Breast epithelium (tissue), 4 donors: Measurements from ENCODE around the gene PCYT2. TPM values are rescaled to one million over a fixed set of nuclear protein-coding genes. Genes with fewer than 3 reads are reported as not detected.

Experiments used
- DNase-seq, 2 donors: peaks; one replicate each; pipeline ENCODE4 v3.0.0-alpha.2; 2019; ENCODE audit warnings: low spot score in 2 of 2
- H3K27ac ChIP-seq, 2 donors: fragments of 200-600 bp; sonication (generic) in 1 of 2; one replicate each; pipeline ENCODE4 v1.5.1; 2016 to 2019; ENCODE audit warnings: mild to moderate bottlenecking in 1 of 2
- H3K27me3 ChIP-seq, 2 donors: fragments of 200-600 bp; sonication (generic) in 1 of 2; one replicate each; pipeline versions ENCODE4 v1.5.1 to v1.6.0; 2017 to 2019; ENCODE audit warnings: control low read depth in 1 of 2, mild to moderate bottlenecking in 1 of 2
- H3K36me3 ChIP-seq: fragments of 200-600 bp; one replicate; pipeline ENCODE4 v1.5.1; 2019
- H3K4me1 ChIP-seq, 2 donors: fragments of 200-600 bp; sonication (generic); one replicate each; pipeline ENCODE4 v1.5.1; 2016 to 2019; ENCODE audit warnings: control low read depth in 1 of 2
- H3K4me3 ChIP-seq, 3 donors: fragments of 200-600 bp; sonication (generic); 1 replicate in 2 of 3; 2 replicates in 1 of 3; pipeline ENCODE4 v1.5.1; 2016 to 2019; ENCODE audit warnings: mild to moderate bottlenecking in 3 of 3, moderate library complexity in 2 of 3
- H3K9me3 ChIP-seq, 2 donors: fragments of 200-600 bp; sonication (generic) in 1 of 2; one replicate each; pipeline ENCODE4 v1.5.1; 2016 to 2019; ENCODE audit warnings: control low read depth in 1 of 2
- POLR2A ChIP-seq: fragments of 450-650 bp; IDR thresholded peaks from one replicate; pipeline ENCODE4 v1.6.1; 2016; ENCODE audit warnings: antibody characterized with exemption, mild to moderate bottlenecking, moderate library complexity
- POLR2AphosphoS5 ChIP-seq, 3 donors: sonication (generic); formaldehyde crosslinking; IDR thresholded peaks; one replicate each; pipeline ENCODE4 v1.6.1; 2017; ENCODE audit warnings: antibody characterized with exemption in 3 of 3
- intact Hi-C: fragments of 100-400 bp; cut with DNase I; formaldehyde crosslinking; loops from one replicate; pipeline ENCODE4 v1.15.1; 2023; ENCODE audit warnings: low total_unique reads
- total RNA-seq, 3 donors: library from RNA; depleted of rRNA; stranded (reverse); fragments of >200 nt; gene quantifications; one replicate each; pipeline ENCODE4 v1.1.0, GENCODE V29; 2016
- TF ChIP-seq, protein P1 (sequence below), 3 donors: fragments of 450-650 bp; IDR thresholded peaks; one replicate each; pipeline ENCODE4 v1.5.1; 2016 to 2017; ENCODE audit warnings: antibody characterized with exemption in 3 of 3, mild to moderate bottlenecking in 3 of 3, moderate library complexity in 3 of 3

The PCYT2 gene
- total RNA-seq, 3 donors from 2014 or later: 22.9 to 69.4 (median 35.9) TPM

DNA sequence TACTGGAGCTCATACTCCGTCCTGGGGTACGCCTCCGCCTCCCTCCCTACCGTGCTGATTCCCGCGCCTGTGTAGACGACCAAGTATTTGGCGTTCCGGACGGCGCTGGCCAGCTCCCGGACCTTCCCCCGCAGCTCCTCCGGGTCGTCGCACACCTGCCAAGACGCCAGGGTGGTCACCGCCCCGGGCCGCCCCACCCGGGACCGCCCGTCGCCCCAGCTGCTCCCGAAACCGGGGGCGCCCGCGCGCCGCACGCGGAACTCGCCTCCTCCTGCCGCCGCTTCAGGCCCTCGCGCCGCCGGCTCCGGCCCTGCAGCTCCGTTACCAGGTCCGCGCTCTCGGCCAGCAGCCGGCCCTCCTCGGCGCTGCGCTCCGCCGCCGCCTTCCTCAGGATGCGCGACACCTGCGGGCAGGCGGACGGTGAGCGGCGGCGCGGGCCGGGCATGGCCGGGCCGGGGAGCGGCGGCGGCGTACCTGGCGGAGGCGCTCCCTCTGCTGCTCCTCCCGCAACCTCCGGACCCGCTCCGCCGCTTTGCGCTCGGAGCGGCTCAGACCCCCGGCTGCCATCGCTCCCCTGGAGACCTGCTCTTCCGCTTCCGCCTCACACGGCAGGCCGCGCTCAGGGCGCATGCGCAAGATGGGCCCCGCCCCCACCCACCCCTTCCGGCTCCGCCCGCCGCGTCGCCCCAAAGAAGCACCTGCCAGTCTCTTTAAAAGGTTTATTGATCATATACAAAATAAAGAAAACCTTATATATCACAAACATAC, 6.5 kb upstream of the PCYT2 start, which contains the start of gene SIRT7:
Gene SIRT7 (minus strand): TSS at position 612 of the 768 bp plus-strand sequence. CDS start 45 bp downstream, at position 567.
- peak in 2 of 3 donors; percentile 23 to 32 for TF ChIP-seq POLR2AphosphoS5 (IDR thresholded peaks at IDR 0.05)
- no peak for TF ChIP-seq POLR2A
- TF ChIP-seq, protein P1, sequence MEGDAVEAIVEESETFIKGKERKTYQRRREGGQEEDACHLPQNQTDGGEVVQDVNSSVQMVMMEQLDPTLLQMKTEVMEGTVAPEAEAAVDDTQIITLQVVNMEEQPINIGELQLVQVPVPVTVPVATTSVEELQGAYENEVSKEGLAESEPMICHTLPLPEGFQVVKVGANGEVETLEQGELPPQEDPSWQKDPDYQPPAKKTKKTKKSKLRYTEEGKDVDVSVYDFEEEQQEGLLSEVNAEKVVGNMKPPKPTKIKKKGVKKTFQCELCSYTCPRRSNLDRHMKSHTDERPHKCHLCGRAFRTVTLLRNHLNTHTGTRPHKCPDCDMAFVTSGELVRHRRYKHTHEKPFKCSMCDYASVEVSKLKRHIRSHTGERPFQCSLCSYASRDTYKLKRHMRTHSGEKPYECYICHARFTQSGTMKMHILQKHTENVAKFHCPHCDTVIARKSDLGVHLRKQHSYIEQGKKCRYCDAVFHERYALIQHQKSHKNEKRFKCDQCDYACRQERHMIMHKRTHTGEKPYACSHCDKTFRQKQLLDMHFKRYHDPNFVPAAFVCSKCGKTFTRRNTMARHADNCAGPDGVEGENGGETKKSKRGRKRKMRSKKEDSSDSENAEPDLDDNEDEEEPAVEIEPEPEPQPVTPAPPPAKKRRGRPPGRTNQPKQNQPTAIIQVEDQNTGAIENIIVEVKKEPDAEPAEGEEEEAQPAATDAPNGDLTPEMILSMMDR (IDR thresholded peaks at IDR 0.05): no peak
- peak within 1 kb of the TSS; percentile 85 to 93 (median 88) for H3K4me3 ChIP-seq
- H3K27ac ChIP-seq: peak within 1 kb of the TSS; percentile 29 to 61
- DNase-seq: peak in 1 of 2 donors; percentile 48
- H3K4me1 ChIP-seq: peaks cover 6 to 9% of the 10 kb centered on the region in 2 donors
- no peaks in the 10 kb centered on the region for H3K27me3 ChIP-seq
- H3K9me3 ChIP-seq: no peaks in the 10 kb centered on the region
- no peaks in the 10 kb centered on the region for H3K36me3 ChIP-seq
- intact Hi-C loops: no loop called here

DNA sequence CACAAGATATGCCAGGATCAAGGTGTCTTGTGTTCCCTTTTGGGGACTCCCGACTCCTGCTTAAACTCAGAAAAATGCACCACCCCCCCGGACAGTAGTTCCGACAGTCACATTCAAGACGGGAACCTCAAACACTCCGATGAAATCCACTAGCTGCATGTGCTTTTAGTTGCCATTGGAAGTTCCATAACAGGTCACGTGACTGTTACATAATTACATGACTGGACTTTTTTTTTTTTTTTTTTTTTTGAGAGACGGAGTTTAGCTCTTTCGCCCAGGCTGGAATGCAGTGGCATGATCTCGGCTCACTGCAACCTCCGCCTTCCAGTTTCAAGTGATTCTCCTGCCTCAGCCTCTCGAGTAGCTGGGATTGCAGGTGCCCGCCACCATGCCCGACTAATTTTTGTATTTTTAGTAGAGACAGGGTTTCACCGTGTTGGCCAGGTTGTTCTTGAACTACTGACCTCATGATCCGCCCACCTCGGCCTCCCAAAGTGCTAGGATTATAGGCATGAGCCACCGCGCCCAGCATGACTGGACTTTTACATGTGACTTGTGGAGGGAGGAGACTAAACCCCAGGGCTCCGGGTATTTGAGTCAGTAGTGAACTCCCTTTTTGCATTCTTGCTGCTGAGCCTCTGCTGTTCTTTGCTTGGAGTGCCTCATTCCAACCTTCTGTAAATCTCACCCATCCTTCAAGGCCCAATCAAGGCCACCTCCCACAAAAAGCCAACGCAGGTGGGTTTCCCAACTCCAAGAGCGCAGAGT, 5.2 kb upstream of the PCYT2 start:
- H3K9me3 ChIP-seq: no peaks in the 10 kb centered on the region
- H3K27ac ChIP-seq: no peak overlapping the region
- no peaks in the 10 kb centered on the region for H3K27me3 ChIP-seq
- no peak for DNase-seq
- intact Hi-C loops: no loop called here
- TF ChIP-seq POLR2A (no peak), POLR2AphosphoS5 (IDR thresholded peaks at IDR 0.05) (no peak)
- TF ChIP-seq, protein P1 (IDR thresholded peaks at IDR 0.05): no peak
- H3K36me3 ChIP-seq: no peaks in the 10 kb centered on the region
- peaks cover 6 to 9% of the 10 kb centered on the region in 2 donors for H3K4me1 ChIP-seq
- peak overlapping the region in 2 of 3 donors; percentile 88 to 93 for H3K4me3 ChIP-seq

DNA sequence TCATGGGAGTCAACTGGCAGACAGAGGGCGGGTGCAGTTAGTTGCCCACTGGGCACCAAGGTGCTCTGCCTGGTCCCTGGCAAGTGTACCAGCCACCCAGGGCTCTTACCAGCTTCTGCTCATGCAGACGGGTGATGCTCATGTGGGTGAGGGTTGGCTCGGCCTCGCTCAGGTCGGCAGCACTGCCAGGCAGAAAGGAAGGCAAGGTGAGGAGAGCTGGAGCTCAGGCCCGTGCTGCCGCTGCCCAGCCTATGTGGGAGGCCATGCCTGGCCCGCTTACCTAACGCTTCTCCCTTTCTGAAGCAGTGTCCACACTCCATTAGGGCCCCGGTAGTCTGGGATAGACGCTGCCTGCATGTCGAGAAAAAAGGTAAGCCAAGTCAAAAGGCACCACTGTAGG, 4.1 kb upstream of the PCYT2 start:
- no peak overlapping the region for H3K27ac ChIP-seq
- no peak for TF ChIP-seq POLR2AphosphoS5 (IDR thresholded peaks at IDR 0.05)
- no peaks in the 10 kb centered on the region for H3K9me3 ChIP-seq
- H3K27me3 ChIP-seq: no peaks in the 10 kb centered on the region
- DNase-seq: no peak
- intact Hi-C loops: no loop called here
- no peaks in the 10 kb centered on the region for H3K36me3 ChIP-seq
- H3K4me3 ChIP-seq: no peak overlapping the region
- H3K4me1 ChIP-seq: peaks cover 6 to 13% of the 10 kb centered on the region in 2 donors

DNA sequence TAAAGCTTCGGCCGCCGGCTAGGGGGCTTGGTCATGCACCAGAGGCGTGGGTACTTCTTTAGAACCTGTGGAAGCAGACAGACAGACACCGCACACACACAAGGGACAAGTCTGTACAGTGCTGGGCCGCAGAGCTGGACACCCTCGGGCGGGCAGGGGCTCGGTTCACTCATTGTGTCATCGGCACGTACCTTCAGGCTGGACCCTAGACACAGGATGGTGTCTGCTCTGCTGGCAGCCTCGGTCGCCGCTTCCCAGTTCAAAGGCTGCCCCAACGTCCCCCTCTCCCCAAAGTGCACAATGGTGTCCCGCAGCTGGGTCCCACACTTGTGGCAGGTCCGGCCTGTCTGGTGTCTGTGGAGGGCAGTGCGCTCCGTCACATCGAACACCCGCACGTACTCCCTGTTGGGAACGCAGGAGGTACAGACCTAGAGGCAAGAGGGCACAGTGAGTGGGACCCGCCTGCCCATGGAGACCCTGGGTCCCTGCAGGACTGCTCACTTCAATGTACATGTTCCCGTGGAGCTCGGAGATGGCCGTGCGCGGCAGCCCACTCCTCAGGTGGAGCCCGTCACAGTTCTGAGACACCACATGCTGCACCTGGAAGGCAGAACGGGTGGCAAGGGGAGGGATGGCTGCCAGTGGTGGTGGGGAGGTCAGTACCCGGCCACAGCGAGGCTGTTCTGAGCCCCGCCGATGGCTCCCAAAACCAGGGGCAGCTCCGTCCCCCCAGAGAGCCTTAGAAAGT, 3.1 kb upstream of the PCYT2 start:
- Histone ChIP-seq H3K27me3 (no peaks in the 10 kb centered on the region), H3K4me1 (peaks cover 6 to 18% of the 10 kb centered on the region in 2 donors), H3K36me3 (no peaks in the 10 kb centered on the region), H3K27ac (no peak overlapping the region), H3K4me3 (no peak overlapping the region), H3K9me3 (no peaks in the 10 kb centered on the region)
- intact Hi-C loops: no loop called here
- TF ChIP-seq, protein P1 (IDR thresholded peaks at IDR 0.05): no peak
- DNase-seq: no peak

DNA sequence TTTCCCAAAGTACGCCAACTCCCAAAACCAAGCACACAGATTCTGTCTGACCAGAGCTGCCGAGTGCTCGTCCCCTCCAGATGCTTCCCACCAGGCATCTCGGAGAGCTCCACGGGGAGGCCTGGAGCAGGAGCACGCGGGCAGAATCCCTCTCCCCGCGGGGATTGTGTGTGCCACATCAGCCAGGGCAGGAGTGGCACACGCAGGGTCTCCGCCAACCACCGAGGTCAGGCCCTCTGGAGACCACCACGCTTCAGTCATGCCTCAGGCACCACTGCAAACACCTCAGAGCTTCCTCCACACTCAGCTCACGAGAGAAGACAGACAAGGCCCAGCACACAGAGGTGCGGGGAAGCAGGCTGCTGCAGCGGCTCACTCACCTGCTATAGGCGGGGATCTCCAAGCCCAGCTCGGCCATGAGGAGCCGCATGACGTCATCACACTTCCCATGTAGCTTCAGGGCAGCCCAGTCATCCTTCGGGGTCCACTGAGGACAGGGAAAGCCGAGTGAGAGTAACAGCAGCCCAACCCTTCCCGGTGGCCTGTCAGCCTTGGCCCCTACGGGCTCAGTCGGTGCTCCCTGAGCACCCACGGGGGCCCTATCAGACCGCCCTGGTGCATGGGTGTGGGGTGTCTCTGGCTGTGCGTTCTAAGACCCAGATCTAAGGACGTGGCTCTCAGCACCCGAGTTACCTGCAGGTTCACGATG, 2.3 kb upstream of the PCYT2 start:
- H3K27ac ChIP-seq: no peak overlapping the region
- TF ChIP-seq, protein P1 (IDR thresholded peaks at IDR 0.05): no peak
- TF ChIP-seq POLR2AphosphoS5 (IDR thresholded peaks at IDR 0.05): no peak
- no peak for TF ChIP-seq POLR2A
- H3K36me3 ChIP-seq: no peaks in the 10 kb centered on the region
- H3K9me3 ChIP-seq: no peaks in the 10 kb centered on the region
- H3K4me1 ChIP-seq: peaks cover 6 to 18% of the 10 kb centered on the region in 2 donors
- no peak overlapping the region for H3K4me3 ChIP-seq
- H3K27me3 ChIP-seq: no peaks in the 10 kb centered on the region
- intact Hi-C loops: no loop called here
- DNase-seq: no peak
